NB4 (cell line): ENCODE measurements around the gene ERCC2.

Experiments used
- POLR2A ChIP-seq: IDR thresholded peaks from 2 replicates; pipeline ENCODE4 v1.6.1; 2011; ENCODE audit warnings: mild to moderate bottlenecking; ENCODE audit not compliant: insufficient read length; ENCODE audit errors: extremely low read depth
- TF ChIP-seq, protein P1 (sequence below): IDR thresholded peaks from one replicate; pipeline ENCODE4 v1.5.1; 2012; ENCODE audit warnings: low read depth, low read length

DNA sequence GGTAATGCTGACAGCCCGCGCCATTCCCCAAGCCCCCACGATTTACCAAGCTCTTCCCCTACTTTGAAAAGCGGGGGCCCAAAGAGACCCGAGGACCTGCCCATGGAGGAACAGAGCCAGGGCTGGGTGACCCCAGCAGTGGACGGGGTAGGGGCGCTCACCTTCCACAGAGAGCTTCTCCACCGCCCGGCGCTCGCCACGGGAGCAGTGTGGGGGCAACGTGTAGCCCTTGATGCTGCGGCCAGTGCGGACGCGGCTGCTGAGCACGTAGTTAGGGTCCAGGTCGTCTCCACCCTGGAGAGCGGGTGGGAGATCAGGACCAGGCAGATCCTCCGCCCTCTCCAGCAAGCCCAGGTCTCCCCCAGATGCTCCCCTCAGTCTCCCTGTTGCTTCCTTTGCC lies 55.1 kb downstream of the ERCC2 start:
- TF ChIP-seq, protein P1, sequence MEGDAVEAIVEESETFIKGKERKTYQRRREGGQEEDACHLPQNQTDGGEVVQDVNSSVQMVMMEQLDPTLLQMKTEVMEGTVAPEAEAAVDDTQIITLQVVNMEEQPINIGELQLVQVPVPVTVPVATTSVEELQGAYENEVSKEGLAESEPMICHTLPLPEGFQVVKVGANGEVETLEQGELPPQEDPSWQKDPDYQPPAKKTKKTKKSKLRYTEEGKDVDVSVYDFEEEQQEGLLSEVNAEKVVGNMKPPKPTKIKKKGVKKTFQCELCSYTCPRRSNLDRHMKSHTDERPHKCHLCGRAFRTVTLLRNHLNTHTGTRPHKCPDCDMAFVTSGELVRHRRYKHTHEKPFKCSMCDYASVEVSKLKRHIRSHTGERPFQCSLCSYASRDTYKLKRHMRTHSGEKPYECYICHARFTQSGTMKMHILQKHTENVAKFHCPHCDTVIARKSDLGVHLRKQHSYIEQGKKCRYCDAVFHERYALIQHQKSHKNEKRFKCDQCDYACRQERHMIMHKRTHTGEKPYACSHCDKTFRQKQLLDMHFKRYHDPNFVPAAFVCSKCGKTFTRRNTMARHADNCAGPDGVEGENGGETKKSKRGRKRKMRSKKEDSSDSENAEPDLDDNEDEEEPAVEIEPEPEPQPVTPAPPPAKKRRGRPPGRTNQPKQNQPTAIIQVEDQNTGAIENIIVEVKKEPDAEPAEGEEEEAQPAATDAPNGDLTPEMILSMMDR, result no peak
- no peak for TF ChIP-seq POLR2A
